ENCODE data around the gene CA4. TPM values are rescaled to one million over a fixed set of nuclear protein-coding genes. Genes with fewer than 3 reads are reported as not detected.

The CA4 gene
- total RNA-seq, 1 donor from 2014 or later: not detected

DNA sequence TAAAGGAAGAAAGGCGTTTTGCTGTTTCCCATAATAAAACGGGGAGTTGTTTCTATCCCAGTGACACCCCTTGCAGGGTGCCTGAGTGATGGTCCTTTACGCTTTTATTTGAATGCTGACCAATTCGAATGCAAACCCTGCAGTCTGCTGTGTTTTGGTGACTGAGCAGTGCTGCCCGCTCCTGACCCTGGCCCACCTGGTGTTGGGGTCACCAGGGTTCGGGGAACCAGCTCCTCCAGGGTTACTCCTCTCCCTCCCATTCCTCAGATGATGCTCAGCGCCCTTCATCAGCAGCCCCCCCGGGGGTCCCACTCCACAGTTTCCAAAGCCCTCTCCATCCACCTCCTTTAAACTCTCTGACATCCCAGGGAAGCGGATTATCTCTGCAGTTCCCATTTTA lies 6.0 kb downstream of the CA4 start:
- Mint-ChIP-seq H3K27me3 (ENCODE audit: low read depth) (peaks cover 91% of the 10 kb centered on the region), H3K36me3 (no peaks in the 10 kb centered on the region), H3K4me3 (no peak overlapping the region), H3K4me1 (peaks cover 8% of the 10 kb centered on the region), H3K27ac (no peak overlapping the region), H3K9me3 (no peaks in the 10 kb centered on the region)
- TF ChIP-seq, protein P1, sequence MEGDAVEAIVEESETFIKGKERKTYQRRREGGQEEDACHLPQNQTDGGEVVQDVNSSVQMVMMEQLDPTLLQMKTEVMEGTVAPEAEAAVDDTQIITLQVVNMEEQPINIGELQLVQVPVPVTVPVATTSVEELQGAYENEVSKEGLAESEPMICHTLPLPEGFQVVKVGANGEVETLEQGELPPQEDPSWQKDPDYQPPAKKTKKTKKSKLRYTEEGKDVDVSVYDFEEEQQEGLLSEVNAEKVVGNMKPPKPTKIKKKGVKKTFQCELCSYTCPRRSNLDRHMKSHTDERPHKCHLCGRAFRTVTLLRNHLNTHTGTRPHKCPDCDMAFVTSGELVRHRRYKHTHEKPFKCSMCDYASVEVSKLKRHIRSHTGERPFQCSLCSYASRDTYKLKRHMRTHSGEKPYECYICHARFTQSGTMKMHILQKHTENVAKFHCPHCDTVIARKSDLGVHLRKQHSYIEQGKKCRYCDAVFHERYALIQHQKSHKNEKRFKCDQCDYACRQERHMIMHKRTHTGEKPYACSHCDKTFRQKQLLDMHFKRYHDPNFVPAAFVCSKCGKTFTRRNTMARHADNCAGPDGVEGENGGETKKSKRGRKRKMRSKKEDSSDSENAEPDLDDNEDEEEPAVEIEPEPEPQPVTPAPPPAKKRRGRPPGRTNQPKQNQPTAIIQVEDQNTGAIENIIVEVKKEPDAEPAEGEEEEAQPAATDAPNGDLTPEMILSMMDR (IDR thresholded peaks at IDR 0.05; ENCODE audit: unreplicated experiment): no peak
- DNase-seq (ENCODE audit: low spot score in 2 of 2, unreplicated experiment in 2 of 2): no peak

DNA sequence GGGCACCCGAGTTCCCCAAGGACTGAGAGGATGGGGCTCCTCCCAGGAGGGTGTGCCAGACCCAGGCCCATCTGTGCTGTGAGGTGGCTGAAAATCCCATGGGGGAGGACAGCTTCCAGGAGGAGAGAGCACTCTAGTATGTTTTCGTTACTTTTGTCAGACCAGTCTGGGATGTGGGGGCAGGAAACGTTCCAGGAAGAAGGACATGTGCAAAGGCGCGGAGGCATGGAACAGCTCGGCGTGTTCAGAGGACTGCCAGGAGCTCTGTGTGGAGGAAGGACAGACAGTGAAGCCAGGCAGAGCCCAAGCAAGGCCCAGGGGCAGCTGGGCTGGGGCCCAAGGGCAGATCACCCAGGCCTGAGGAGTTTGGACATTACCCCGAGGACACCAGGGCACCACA lies 7.0 kb downstream of the CA4 start:
- Mint-ChIP-seq H3K4me3 (no peak overlapping the region), H3K4me1 (peaks cover 9% of the 10 kb centered on the region), H3K9me3 (no peaks in the 10 kb centered on the region), H3K27me3 (ENCODE audit: low read depth) (peaks cover 90% of the 10 kb centered on the region), H3K36me3 (no peaks in the 10 kb centered on the region), H3K27ac (no peak overlapping the region)
- TF ChIP-seq, protein P1 (IDR thresholded peaks at IDR 0.05; ENCODE audit: unreplicated experiment): no peak
- no peak for DNase-seq (ENCODE audit: low spot score in 2 of 2, unreplicated experiment in 2 of 2)

DNA sequence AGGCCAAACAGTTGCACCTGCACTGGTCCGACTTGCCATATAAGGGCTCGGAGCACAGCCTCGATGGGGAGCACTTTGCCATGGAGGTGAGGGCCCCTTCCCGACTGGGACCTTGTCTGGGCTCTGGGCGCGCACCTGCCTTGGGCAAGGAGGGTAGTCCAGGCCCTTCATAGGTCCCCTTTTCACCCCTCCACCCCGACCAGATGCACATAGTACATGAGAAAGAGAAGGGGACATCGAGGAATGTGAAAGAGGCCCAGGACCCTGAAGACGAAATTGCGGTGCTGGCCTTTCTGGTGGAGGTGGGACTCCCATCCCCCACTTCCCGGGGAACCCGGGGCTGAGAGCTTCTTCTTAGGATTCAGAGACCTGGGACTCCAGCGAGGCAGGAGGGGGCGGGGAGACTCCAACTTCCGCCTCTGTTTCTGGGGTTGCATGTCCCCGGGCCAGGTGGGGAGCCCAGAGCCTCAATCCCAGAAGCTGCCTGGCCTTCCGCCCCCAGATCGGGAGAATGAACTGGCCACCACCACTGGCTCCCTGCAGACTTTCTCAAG lies 7.8 kb downstream of the CA4 start:
- Mint-ChIP-seq H3K27me3 (ENCODE audit: low read depth) (peaks cover 87% of the 10 kb centered on the region), H3K27ac (no peak overlapping the region), H3K9me3 (no peaks in the 10 kb centered on the region), H3K4me1 (peaks cover 9% of the 10 kb centered on the region), H3K4me3 (no peak overlapping the region), H3K36me3 (no peaks in the 10 kb centered on the region)
- TF ChIP-seq, protein P1 (IDR thresholded peaks at IDR 0.05; ENCODE audit: unreplicated experiment): no peak
- no peak for DNase-seq (ENCODE audit: low spot score in 2 of 2, unreplicated experiment in 2 of 2)

DNA sequence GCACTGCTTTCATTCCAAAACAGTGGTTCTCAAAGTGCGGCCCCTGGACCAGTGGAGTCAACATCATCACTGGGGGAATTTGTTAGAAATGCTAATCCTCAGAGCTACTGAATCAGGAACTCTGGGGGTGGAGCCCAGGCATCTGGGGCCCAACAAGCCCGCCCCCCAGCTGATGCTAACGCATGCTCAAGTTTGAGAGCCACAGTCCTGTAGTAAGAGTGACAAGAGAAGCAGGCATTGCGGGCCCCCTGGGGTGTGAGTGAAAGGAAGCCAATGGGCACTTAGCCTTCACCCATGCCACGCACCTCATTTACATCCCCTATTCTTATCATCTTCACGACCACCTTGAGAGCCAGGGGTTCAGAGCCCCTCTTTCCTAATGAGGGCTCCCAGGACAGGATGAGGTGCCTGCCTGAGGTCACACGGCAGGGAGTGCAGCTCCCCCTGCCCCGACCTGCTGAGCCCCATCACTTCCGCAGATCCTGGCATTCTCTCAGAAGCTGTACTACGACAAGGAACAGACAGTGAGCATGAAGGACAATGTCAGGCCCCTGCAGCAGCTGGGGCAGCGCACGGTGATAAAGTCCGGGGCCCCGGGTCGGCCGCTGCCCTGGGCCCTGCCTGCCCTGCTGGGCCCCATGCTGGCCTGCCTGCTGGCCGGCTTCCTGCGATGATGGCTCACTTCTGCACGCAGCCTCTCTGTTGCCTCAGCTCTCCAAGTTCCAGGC lies 9.1 kb downstream of the CA4 start:
- Mint-ChIP-seq H3K27me3 (ENCODE audit: low read depth) (peaks cover 79% of the 10 kb centered on the region), H3K4me3 (no peak overlapping the region), H3K27ac (no peak overlapping the region), H3K9me3 (no peaks in the 10 kb centered on the region), H3K4me1 (peaks cover 10% of the 10 kb centered on the region), H3K36me3 (no peaks in the 10 kb centered on the region)
- no peak for DNase-seq (ENCODE audit: low spot score in 2 of 2, unreplicated experiment in 2 of 2)
- TF ChIP-seq, protein P1 (IDR thresholded peaks at IDR 0.05; ENCODE audit: unreplicated experiment): no peak

DNA sequence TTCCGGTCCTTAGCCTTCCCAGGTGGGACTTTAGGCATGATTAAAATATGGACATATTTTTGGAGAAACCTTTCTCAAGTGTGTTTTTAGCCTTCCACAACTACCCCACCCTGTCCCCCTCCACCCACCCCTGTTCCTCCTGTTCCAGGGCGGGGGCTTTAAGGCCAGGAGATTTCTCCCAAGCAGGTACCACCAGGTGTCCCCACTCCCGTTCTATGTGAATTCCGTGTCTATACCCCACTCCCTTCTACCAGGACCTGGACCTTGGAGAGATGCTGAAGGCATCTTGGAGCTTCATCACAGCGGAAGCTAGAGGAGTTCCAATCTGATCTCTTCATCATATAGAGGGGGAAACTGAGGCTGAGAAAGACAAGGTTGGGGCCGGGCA lies 9.7 kb downstream of the CA4 start:
- Mint-ChIP-seq H3K9me3 (no peaks in the 10 kb centered on the region), H3K27ac (no peak overlapping the region), H3K36me3 (no peaks in the 10 kb centered on the region), H3K27me3 (ENCODE audit: low read depth) (peaks cover 75% of the 10 kb centered on the region), H3K4me3 (no peak overlapping the region), H3K4me1 (peaks cover 9% of the 10 kb centered on the region)
- no peak for DNase-seq (ENCODE audit: low spot score in 2 of 2, unreplicated experiment in 2 of 2)
- TF ChIP-seq, protein P1 (IDR thresholded peaks at IDR 0.05; ENCODE audit: unreplicated experiment): no peak

Measured in mesothelial cell of epicardium (in vitro differentiated cells).